Ishikawa (cell line): ENCODE results near the gene PLCL1.

Experiments used
- CEBPB ChIP-seq: IDR thresholded peaks from 2 replicates; pipeline ENCODE4 v1.6.1; 2012
- CREB1 ChIP-seq: IDR thresholded peaks from 2 replicates; pipeline ENCODE4 v1.6.1; 2012; ENCODE audit warnings: low read depth
- EGR1 ChIP-seq: IDR thresholded peaks from 2 replicates; pipeline ENCODE4 v1.6.1; 2012
- EP300 ChIP-seq: IDR thresholded peaks from 2 replicates; pipeline ENCODE4 v1.6.1; 2012; ENCODE audit warnings: borderline replicate concordance
- FOXM1 ChIP-seq: IDR thresholded peaks from 2 replicates; pipeline ENCODE4 v1.6.1; 2012; ENCODE audit warnings: low read depth, borderline replicate concordance
- MAX ChIP-seq: IDR thresholded peaks from 2 replicates; pipeline ENCODE4 v1.6.1; 2012
- NFIC ChIP-seq: IDR thresholded peaks from 2 replicates; pipeline ENCODE4 v1.6.1; 2012
- RAD21 ChIP-seq: IDR thresholded peaks from 2 replicates; pipeline ENCODE4 v1.6.1; 2012; ENCODE audit warnings: low read depth
- REST ChIP-seq: IDR thresholded peaks from 2 replicates; pipeline ENCODE4 v1.6.1; 2012; ENCODE audit warnings: low read depth, mild to moderate bottlenecking
- TAF1 ChIP-seq: IDR thresholded peaks from 2 replicates; pipeline ENCODE4 v1.6.1; 2012; ENCODE audit warnings: low read depth, mild to moderate bottlenecking
- TCF12 ChIP-seq: IDR thresholded peaks from 2 replicates; pipeline ENCODE4 v1.6.1; 2012; ENCODE audit warnings: low read depth
- TEAD4 ChIP-seq: IDR thresholded peaks from 2 replicates; pipeline ENCODE4 v1.6.1; 2012
- YY1 ChIP-seq: IDR thresholded peaks from 2 replicates; pipeline ENCODE4 v1.6.1; 2012; ENCODE audit warnings: low read depth
- ZBTB7A ChIP-seq: IDR thresholded peaks from 2 replicates; pipeline ENCODE4 v1.6.1; 2012; ENCODE audit warnings: low read depth
- TF ChIP-seq, protein P1 (sequence below): IDR thresholded peaks from 2 replicates; pipeline ENCODE4 v1.6.1; 2012

Gene PLCL1

GRCh38 chr2:198141726-198142125, 337.3 kb downstream of the PLCL1 start:
- TF ChIP-seq YY1 (no peak), FOXM1 (no peak), EP300 (no peak), TEAD4 (no peak), MAX (no peak), CREB1 (no peak), NFIC (no peak), TCF12 (no peak), CEBPB (no peak), ZBTB7A (no peak), EGR1 (no peak), REST (no peak), RAD21 (no peak), TAF1 (no peak)
- TF ChIP-seq, protein P1, sequence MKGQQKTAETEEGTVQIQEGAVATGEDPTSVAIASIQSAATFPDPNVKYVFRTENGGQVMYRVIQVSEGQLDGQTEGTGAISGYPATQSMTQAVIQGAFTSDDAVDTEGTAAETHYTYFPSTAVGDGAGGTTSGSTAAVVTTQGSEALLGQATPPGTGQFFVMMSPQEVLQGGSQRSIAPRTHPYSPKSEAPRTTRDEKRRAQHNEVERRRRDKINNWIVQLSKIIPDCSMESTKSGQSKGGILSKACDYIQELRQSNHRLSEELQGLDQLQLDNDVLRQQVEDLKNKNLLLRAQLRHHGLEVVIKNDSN: no peak

DNA sequence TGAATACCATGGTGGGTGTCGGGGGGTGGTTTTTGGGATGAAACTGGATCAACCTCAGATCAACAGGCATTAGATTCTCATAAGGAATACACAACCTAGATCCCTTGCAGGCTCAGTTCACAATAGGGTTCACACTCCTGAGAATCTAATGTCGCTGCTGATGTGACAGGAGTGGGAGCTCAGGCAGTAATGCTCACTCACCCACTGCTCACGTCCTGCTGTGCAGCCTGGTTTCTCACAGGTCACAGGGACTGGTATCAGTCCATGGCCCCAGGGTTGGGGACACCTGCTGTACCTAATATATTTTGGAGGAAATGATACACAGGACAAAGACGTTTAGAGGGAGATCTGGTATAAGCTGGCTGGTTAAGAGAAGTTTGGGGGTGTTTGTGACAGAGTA, 338.8 kb downstream of the PLCL1 start:
- no peak for TF ChIP-seq EP300
- no peak for TF ChIP-seq TCF12
- TF ChIP-seq MAX: no peak
- TF ChIP-seq YY1: no peak
- TF ChIP-seq CEBPB: no peak
- TF ChIP-seq, protein P1: no peak
- TF ChIP-seq NFIC: no peak
- no peak for TF ChIP-seq CREB1
- no peak for TF ChIP-seq TEAD4
- TF ChIP-seq EGR1: no peak
- TF ChIP-seq TAF1: no peak
- TF ChIP-seq FOXM1: no peak
- TF ChIP-seq REST: no peak
- TF ChIP-seq RAD21: no peak

DNA sequence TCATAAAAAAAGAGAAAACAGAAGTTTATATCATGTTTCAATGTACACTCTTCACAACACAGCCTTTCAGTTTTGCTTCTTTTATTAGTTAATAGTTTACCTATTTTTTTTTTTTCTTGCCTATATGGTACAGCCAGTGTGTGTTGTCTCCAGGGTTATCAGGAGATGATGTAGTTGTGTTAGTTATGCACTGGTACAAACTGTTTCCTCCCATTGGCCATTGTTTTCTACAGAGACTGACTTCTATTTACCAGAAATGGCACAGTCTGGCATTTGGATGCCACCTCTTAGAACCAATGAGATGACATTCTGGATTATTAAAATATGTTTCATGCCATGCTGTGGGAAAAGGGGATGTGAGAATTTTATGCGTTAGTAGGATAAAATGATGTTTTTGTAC, 339.4 kb downstream of the PLCL1 start:
- TF ChIP-seq FOXM1 (no peak), NFIC (no peak), EP300 (no peak), CEBPB (no peak)

DNA sequence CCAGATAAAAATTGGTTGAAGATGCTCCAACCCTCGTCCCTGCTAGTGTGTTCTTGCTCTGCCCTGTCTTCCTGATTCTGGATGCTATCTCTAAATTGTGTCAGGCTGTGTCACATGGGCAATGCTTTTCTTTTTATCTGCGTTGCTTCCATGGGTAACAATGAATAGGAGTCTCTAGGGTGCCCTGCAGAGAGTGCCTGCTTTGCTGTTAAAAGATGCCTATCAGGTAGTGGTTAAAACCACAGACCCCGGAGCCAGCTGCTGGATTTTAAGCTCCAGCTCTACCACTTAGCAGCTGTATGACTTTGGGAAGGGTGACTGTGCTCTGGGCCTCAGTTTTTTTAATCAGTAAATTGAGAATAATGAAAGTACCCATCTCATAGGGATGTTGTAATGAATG, 340.3 kb downstream of the PLCL1 start:
- no peak for TF ChIP-seq YY1
- no peak for TF ChIP-seq REST
- TF ChIP-seq RAD21: no peak
- TF ChIP-seq TCF12: no peak
- no peak for TF ChIP-seq EGR1
- no peak for TF ChIP-seq TAF1
- TF ChIP-seq TEAD4: no peak
- TF ChIP-seq MAX: no peak

DNA sequence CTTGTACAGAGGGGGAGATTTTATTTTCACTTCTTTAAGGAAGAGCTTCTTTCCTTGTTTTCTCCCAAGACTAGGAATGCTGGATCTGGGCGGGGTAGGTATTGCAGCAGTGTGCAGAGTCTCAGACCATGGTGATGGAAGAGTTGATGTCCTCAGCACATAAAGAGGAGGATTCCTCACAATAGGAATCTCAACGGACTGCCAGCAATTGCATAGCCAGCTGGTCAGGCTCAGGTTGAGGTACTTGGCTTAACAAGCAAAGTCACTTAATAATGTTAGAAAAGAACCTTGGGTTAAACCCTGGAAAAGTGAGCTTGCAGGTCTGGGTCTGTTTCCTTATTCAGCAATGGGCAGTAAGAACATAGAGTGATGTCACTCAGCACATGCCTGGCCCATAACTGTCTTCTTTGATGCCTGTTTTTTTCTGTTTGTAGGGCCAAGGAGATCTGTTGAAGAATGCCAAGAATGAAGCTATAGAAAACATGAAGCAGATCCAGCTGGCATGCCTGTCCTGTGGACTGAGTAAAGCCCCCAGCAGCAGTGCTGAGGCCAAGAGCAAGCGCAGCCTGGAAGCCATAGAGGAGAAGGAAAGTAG, 342.1 kb downstream of the PLCL1 start:
- TF ChIP-seq RAD21: no peak
- TF ChIP-seq MAX: no peak
- TF ChIP-seq, protein P1: no peak
- TF ChIP-seq FOXM1: no peak
- no peak for TF ChIP-seq EP300
- TF ChIP-seq EGR1: no peak
- no peak for TF ChIP-seq CREB1
- no peak for TF ChIP-seq TCF12
- no peak for TF ChIP-seq TEAD4
- no peak for TF ChIP-seq YY1
- TF ChIP-seq TAF1: no peak
- TF ChIP-seq NFIC: no peak
- TF ChIP-seq CEBPB: no peak
